ENCODE results near the gene MAP4K5. TPM values are rescaled to one million over a fixed set of nuclear protein-coding genes. Genes with fewer than 3 reads are reported as not detected.
A peak's percentile ranks its signal among the peaks of the same experiment; 100 is the strongest.

Gene MAP4K5
- total RNA-seq, 3 donors from 2014 or later = 47.3 to 55.1 (median 48.5) TPM

GRCh38 chr14:50395448-50395847 lies 136.9 kb downstream of the MAP4K5 start:
- Mint-ChIP-seq H3K4me3 (peak overlapping the region; percentile 83), H3K4me1 (ENCODE audit: low read depth) (peaks cover 10% of the 10 kb centered on the region), H3K27me3 (ENCODE audit: low read depth) (peaks cover 2% of the 10 kb centered on the region), H3K36me3 (ENCODE audit: insufficient read depth) (peaks cover 2% of the 10 kb centered on the region), H3K9me3 (no peaks in the 10 kb centered on the region)
- DNase-seq = no peak
- ATAC-seq = no peak

DNA sequence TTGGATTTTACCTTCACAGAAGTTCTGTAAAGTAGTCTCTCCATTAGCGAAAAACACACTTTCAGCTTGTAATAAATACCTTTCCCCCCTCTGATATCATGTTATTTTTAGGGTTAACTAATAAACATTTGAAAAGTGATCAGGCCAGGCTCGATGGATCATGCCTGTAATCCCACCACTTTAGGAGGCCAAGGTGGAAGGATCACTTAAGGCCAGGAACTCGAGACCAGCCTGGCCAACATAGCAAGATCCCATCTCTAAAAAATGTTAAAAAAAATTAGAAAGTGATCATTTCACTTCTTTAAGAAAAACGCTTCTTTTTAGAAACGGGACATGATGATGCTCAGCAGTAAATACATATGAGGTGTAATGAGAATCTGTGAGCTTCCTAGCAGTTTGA lies 137.7 kb downstream of the MAP4K5 start:
- DNase-seq (no peak), ATAC-seq (no peak)
- Mint-ChIP-seq H3K4me1 (ENCODE audit: low read depth) (peaks cover 10% of the 10 kb centered on the region), H3K4me3 (no peak overlapping the region), H3K9me3 (no peaks in the 10 kb centered on the region), H3K27me3 (ENCODE audit: low read depth) (peaks cover 2% of the 10 kb centered on the region), H3K36me3 (ENCODE audit: insufficient read depth) (peaks cover 2% of the 10 kb centered on the region)

GRCh38 chr14:50389668-50390441 lies 142.5 kb downstream of the MAP4K5 start:
- no peaks in the 10 kb centered on the region for H3K9me3 Mint-ChIP-seq
- ATAC-seq (no peak), DNase-seq (no peak)
- H3K4me1 Mint-ChIP-seq (ENCODE audit: low read depth) = no peaks in the 10 kb centered on the region
- no peaks in the 10 kb centered on the region for H3K27me3 Mint-ChIP-seq (ENCODE audit: low read depth)
- H3K4me3 Mint-ChIP-seq = no peak overlapping the region
- H3K36me3 Mint-ChIP-seq (ENCODE audit: insufficient read depth) = no peaks in the 10 kb centered on the region

DNA sequence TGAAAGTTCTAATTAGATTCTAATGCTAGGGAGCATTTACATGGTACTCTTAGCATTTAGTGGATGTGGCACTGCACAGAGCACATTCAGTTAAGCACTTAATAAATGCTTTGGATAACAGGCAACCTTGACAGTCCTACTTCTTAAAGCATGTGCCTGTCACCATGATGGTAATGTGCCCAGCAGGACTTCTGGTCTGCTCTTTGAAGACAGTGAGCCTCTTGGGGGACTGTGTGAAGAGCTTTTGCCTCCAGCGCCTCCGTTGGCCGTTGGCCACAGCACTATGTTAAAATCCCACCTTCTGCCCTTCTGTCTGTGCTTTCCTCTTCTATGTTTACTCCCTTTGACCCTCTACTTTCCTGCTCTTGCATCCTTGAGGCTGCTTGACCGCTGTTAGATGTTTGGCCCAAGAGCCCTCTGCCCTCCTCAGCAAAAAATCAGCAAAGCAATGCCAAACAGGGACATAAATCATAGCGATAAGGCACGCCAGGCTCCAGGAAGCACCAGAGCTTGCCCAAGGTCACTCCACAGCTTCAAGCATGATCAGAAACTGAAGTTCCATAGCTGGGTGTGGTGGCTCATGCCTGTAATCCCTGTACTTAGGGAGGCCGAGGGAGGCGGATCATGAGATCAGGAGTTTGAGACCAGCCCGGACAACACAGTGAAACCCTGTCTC lies 144.0 kb downstream of the MAP4K5 start:
- ATAC-seq (no peak), DNase-seq (no peak)
- H3K9me3 Mint-ChIP-seq = no peaks in the 10 kb centered on the region
- H3K27me3 Mint-ChIP-seq (ENCODE audit: low read depth) = no peaks in the 10 kb centered on the region
- no peak overlapping the region for H3K4me3 Mint-ChIP-seq
- no peaks in the 10 kb centered on the region for H3K36me3 Mint-ChIP-seq (ENCODE audit: insufficient read depth)
- H3K4me1 Mint-ChIP-seq (ENCODE audit: low read depth) = no peaks in the 10 kb centered on the region

DNA sequence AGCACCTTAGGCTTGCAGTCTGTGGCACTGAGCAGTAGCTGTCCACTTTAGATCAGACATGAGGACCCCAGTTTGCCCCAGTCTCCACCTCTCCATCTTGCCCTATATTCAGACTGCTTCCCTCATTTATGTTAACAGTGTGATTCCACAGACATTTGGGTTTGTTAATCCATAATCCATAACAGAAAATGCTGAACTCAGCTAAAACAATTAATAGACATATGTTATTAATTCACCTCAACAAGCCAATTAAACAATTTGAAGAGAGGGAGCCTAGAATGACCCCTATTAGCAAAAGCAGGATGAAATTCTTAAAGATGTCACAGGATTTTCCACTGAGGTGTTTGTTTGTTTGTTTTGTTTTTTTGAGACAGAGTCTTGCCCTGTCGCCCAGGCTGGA lies 144.8 kb downstream of the MAP4K5 start:
- H3K36me3 Mint-ChIP-seq (ENCODE audit: insufficient read depth) = no peaks in the 10 kb centered on the region
- no peak overlapping the region for H3K4me3 Mint-ChIP-seq
- DNase-seq (no peak), ATAC-seq (no peak)
- no peaks in the 10 kb centered on the region for H3K4me1 Mint-ChIP-seq (ENCODE audit: low read depth)
- H3K9me3 Mint-ChIP-seq = no peaks in the 10 kb centered on the region
- H3K27me3 Mint-ChIP-seq (ENCODE audit: low read depth) = no peaks in the 10 kb centered on the region

- no peaks in the 10 kb centered on the region for H3K36me3 Mint-ChIP-seq (ENCODE audit: insufficient read depth)
- DNase-seq (no peak), ATAC-seq (no peak)
- H3K9me3 Mint-ChIP-seq = no peaks in the 10 kb centered on the region
- no peaks in the 10 kb centered on the region for H3K27me3 Mint-ChIP-seq (ENCODE audit: low read depth)
- no peaks in the 10 kb centered on the region for H3K4me1 Mint-ChIP-seq (ENCODE audit: low read depth)
- H3K4me3 Mint-ChIP-seq = no peak overlapping the region
Observed at GRCh38 chr14:50383618-50384225, 148.6 kb downstream of the MAP4K5 start.

GRCh38 chr14:50381823-50382287 lies 150.5 kb downstream of the MAP4K5 start:
- DNase-seq (no peak), ATAC-seq (no peak)
- H3K4me3 Mint-ChIP-seq = no peak overlapping the region
- no peaks in the 10 kb centered on the region for H3K4me1 Mint-ChIP-seq (ENCODE audit: low read depth)
- no peaks in the 10 kb centered on the region for H3K36me3 Mint-ChIP-seq (ENCODE audit: insufficient read depth)
- H3K27me3 Mint-ChIP-seq (ENCODE audit: low read depth) = no peaks in the 10 kb centered on the region
- no peaks in the 10 kb centered on the region for H3K9me3 Mint-ChIP-seq

DNA sequence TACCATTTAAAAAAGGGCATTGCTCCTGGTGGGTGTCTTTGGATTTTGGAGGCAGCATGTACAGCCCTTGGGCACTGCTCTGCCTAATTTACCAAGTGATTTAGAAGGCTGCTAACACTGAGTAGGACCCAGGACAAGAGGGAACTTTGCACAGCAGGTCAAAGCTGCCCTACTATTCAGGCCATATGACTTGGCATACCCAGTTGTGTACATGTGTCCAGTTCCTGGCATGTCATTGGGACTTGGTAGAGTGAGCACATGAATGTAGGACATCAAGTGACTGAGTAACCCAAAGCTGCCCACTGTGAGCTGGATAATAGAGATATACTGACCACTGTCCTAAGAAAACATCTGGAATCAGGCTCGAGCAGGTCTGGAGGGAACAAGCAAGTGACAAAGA lies 151.4 kb downstream of the MAP4K5 start:
- no peak overlapping the region for H3K4me3 Mint-ChIP-seq
- no peaks in the 10 kb centered on the region for H3K4me1 Mint-ChIP-seq (ENCODE audit: low read depth)
- H3K36me3 Mint-ChIP-seq (ENCODE audit: insufficient read depth) = no peaks in the 10 kb centered on the region
- no peaks in the 10 kb centered on the region for H3K9me3 Mint-ChIP-seq
- no peaks in the 10 kb centered on the region for H3K27me3 Mint-ChIP-seq (ENCODE audit: low read depth)
- DNase-seq (no peak), ATAC-seq (no peak)

DNA sequence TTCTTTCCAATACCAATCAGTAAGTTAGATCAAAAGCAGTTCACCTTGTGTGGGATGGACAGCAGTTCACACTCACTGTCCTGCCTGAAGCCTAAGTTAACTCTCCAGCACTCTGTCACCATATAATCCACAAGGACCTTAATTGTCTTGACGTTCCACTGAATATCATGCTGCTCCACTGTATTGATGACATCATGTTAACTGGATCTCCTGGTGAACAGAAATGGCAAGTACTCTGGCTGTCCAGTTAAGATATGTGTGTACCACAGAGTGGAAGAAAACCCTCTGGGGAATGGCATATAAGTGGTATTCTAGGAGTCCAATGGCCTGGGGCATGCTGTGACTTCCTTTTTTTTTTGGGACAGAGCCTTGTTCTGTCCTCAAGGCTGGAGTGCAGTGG lies 151.9 kb downstream of the MAP4K5 start:
- Mint-ChIP-seq H3K9me3 (no peaks in the 10 kb centered on the region), H3K27me3 (ENCODE audit: low read depth) (no peaks in the 10 kb centered on the region), H3K4me3 (no peak overlapping the region), H3K36me3 (ENCODE audit: insufficient read depth) (no peaks in the 10 kb centered on the region), H3K4me1 (ENCODE audit: low read depth) (no peaks in the 10 kb centered on the region)
- no peak for DNase-seq
- ATAC-seq = no peak

DNA sequence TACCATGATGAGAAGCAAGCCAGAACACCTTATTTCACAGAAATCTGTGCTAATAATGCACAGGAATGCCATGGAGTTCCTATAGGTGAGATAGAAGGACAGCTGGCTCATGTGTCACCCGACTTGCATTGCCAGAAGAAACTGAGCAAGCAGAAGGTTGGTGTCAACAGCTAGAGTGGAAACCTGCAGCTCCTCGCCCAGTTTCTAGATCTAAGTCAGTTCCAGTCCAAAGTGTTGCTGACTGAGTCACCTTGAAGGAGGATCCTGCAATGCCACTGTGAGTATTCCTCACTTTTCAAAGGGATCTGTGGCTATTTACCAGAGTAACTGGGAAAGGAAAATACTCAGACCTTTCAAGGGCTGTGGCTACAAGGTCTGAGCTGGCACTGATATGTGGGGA lies 152.8 kb downstream of the MAP4K5 start:
- Mint-ChIP-seq H3K27me3 (ENCODE audit: low read depth) (no peaks in the 10 kb centered on the region), H3K9me3 (no peaks in the 10 kb centered on the region), H3K36me3 (ENCODE audit: insufficient read depth) (no peaks in the 10 kb centered on the region), H3K4me1 (ENCODE audit: low read depth) (no peaks in the 10 kb centered on the region), H3K4me3 (no peak overlapping the region)
- ATAC-seq = no peak
- no peak for DNase-seq

GRCh38 chr14:50377550-50378085 lies 154.8 kb downstream of the MAP4K5 start:
- H3K36me3 Mint-ChIP-seq (ENCODE audit: insufficient read depth) = no peaks in the 10 kb centered on the region
- no peaks in the 10 kb centered on the region for H3K9me3 Mint-ChIP-seq
- no peak overlapping the region for H3K4me3 Mint-ChIP-seq
- H3K4me1 Mint-ChIP-seq (ENCODE audit: low read depth) = no peaks in the 10 kb centered on the region
- no peak for DNase-seq
- H3K27me3 Mint-ChIP-seq (ENCODE audit: low read depth) = no peaks in the 10 kb centered on the region
- ATAC-seq = no peak

DNA sequence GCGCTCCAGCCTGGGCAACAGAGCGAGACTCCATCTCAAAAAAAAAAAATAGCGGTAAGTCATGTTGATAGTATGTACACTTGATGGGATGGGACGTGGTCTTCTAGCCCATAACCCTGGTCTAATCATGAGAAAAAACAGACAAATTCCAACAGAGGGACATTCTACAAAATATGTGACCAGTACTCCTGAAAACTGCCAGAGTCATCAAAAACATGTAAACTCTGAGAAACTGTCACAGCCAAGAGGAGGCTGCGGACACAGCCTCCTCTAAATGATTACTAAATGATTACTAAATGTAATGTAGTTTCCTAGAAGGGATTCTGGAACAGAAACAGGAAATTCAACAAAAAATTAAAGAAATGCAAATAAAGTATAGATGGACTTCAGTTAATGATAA lies 156.6 kb downstream of the MAP4K5 start:
- Mint-ChIP-seq H3K4me3 (no peak overlapping the region), H3K27me3 (ENCODE audit: low read depth) (no peaks in the 10 kb centered on the region), H3K9me3 (no peaks in the 10 kb centered on the region), H3K36me3 (ENCODE audit: insufficient read depth) (no peaks in the 10 kb centered on the region), H3K4me1 (ENCODE audit: low read depth) (no peaks in the 10 kb centered on the region)
- ATAC-seq (no peak), DNase-seq (no peak)

DNA sequence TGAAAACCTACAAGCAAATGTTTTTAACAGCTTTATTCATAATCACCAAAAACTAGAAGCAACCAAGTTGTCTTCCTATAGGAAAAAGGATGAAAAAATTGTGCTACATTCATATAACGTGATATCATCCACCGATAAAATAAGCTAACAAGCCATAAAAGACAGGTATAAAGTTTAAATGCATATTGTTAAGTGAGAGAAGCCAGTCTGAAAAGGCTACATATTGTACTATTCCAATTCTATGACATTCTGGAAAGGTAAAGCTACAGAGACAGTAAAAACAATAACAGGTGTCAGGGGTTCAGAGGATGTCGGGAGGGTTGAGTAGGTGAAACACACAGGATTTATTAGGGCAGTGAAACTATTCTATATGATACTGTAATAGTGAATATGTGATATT lies 158.4 kb downstream of the MAP4K5 start:
- no peaks in the 10 kb centered on the region for H3K9me3 Mint-ChIP-seq

GRCh38 chr14:50371546-50371945 lies 160.8 kb downstream of the MAP4K5 start:
- H3K36me3 Mint-ChIP-seq (ENCODE audit: insufficient read depth) = no peaks in the 10 kb centered on the region
- no peaks in the 10 kb centered on the region for H3K27me3 Mint-ChIP-seq (ENCODE audit: low read depth)
- H3K4me1 Mint-ChIP-seq (ENCODE audit: low read depth) = peaks cover 3% of the 10 kb centered on the region
- no peaks in the 10 kb centered on the region for H3K9me3 Mint-ChIP-seq
- DNase-seq (no peak), ATAC-seq (no peak)
- no peak overlapping the region for H3K4me3 Mint-ChIP-seq

More for the DNA sequence above, 158.4 kb downstream of the MAP4K5 start:
- Mint-ChIP-seq H3K27me3 (ENCODE audit: low read depth) (no peaks in the 10 kb centered on the region), H3K4me1 (ENCODE audit: low read depth) (no peaks in the 10 kb centered on the region), H3K4me3 (no peak overlapping the region), H3K36me3 (ENCODE audit: insufficient read depth) (no peaks in the 10 kb centered on the region)
- DNase-seq (no peak), ATAC-seq (no peak)

All from activated T-cell treated with anti-CD3 and anti-CD28 coated beads, Interleukin-2, amount 50 U/mL, for 4 hours (primary cell).